ENCODE results near the gene TPBGL. TPM values are rescaled to one million over a fixed set of nuclear protein-coding genes. Genes with fewer than 3 reads are reported as not detected.

TPBGL gene
- polyA plus RNA-seq, 1 of the 3 experiments (the other 2 are of a cell fraction) = 0.03 TPM

DNA sequence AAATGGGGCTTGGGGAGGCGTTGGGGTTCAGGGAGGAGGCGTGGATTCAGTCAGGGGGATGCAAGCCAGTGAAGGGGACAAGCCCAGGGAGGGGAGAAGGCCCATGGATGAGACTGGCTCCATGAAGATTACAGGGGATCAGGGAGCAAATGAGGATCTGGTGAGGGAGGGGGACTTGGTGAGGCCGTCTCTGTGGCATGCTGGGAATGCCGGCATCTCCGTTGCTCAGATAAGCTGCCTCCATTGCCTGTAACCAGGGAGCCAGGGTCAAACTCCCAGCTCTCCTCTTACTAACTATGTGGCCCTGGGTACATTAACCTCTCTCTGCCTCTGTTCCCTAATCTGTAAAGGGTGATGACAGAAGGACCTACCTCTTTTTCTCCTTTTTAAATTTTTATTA lies 38.7 kb downstream of the TPBGL start:
- ChIA-PET POLR2A (interaction anchor here (1.1 to 1.5 kb wide), 3 partner anchors 103 to 121 kb away, joined by 3 to 5 read pairs (median 5); no protein-coding TSS in a partner anchor), CTCF (interaction anchor here (0.8 to 27.4 kb wide), 29 partner anchors 9 to 577 kb away, joined by 3 to 701 read pairs (median 7); partner anchors contain the start of genes ARRB1 and TPBGL)
- no peaks in the 10 kb centered on the region for H3K9me3 ChIP-seq
- H3K27ac ChIP-seq (ENCODE audit: low read depth in 2 of 2, low read length in 1 of 2) = no peak overlapping the region
- H3K79me2 ChIP-seq (ENCODE audit: insufficient read depth) = no peaks in the 10 kb centered on the region
- no peak overlapping the region for H2AFZ ChIP-seq (ENCODE audit: low read depth)
- H3F3A ChIP-seq (replicated peaks; ENCODE audit: insufficient read depth) = no peaks in the 10 kb centered on the region
- H3K9me2 ChIP-seq = no peaks in the 10 kb centered on the region
- TF ChIP-seq CHD2 (IDR thresholded peaks at IDR 0.05; ENCODE audit: low read length, partially characterized antibody) (no peak), GABPA (IDR thresholded peaks at IDR 0.05; ENCODE audit: low read depth) (no peak), NFIC (IDR thresholded peaks at IDR 0.05; ENCODE audit: borderline replicate concordance) (no peak), MAX (IDR thresholded peaks at IDR 0.05; ENCODE audit: low read depth) (no peak), REST (IDR thresholded peaks at IDR 0.05; ENCODE audit: low read depth, low read length) (no peak), SIN3A (IDR thresholded peaks at IDR 0.05; ENCODE audit: borderline replicate concordance, low read depth, low read length) (no peak), YY1 (IDR thresholded peaks at IDR 0.05; ENCODE audit: low read depth) (no peak), ELF1 (IDR thresholded peaks at IDR 0.05) (no peak), RCOR1 (IDR thresholded peaks at IDR 0.05; ENCODE audit: low read length) (no peak), ZBTB33 (IDR thresholded peaks at IDR 0.05; ENCODE audit: borderline replicate concordance, low read depth) (no peak), MXI1 (IDR thresholded peaks at IDR 0.05; ENCODE audit: low read depth, low read length) (no peak), EP300 (IDR thresholded peaks at IDR 0.05; ENCODE audit: borderline replicate concordance in 1 of 2, low read depth in 1 of 2, low read length in 1 of 2) (no peak), FOXM1 (IDR thresholded peaks at IDR 0.05; ENCODE audit: low read depth) (no peak), EZH2phosphoT487 (IDR thresholded peaks at IDR 0.05; ENCODE audit: borderline replicate concordance, low read depth) (no peak), RXRA (IDR thresholded peaks at IDR 0.05; ENCODE audit: borderline replicate concordance, low read depth) (no peak)
- TF ChIP-seq, protein P1, sequence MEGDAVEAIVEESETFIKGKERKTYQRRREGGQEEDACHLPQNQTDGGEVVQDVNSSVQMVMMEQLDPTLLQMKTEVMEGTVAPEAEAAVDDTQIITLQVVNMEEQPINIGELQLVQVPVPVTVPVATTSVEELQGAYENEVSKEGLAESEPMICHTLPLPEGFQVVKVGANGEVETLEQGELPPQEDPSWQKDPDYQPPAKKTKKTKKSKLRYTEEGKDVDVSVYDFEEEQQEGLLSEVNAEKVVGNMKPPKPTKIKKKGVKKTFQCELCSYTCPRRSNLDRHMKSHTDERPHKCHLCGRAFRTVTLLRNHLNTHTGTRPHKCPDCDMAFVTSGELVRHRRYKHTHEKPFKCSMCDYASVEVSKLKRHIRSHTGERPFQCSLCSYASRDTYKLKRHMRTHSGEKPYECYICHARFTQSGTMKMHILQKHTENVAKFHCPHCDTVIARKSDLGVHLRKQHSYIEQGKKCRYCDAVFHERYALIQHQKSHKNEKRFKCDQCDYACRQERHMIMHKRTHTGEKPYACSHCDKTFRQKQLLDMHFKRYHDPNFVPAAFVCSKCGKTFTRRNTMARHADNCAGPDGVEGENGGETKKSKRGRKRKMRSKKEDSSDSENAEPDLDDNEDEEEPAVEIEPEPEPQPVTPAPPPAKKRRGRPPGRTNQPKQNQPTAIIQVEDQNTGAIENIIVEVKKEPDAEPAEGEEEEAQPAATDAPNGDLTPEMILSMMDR (IDR thresholded peaks at IDR 0.05) = no peak
- H3K4me3 ChIP-seq (ENCODE audit: low read depth in 2 of 2, low read length in 1 of 2) = no peak overlapping the region
- H3K9ac ChIP-seq = no peak overlapping the region
- H4K20me1 ChIP-seq (ENCODE audit: insufficient read depth) = no peaks in the 10 kb centered on the region
- peaks cover 0 to 19% of the 10 kb centered on the region in 2 experiments; a peak in 1 of 4 replicates for H3K4me1 ChIP-seq (ENCODE audit: control insufficient read depth in 1 of 2, insufficient read depth in 2 of 2, low read depth in 1 of 2, low read length in 1 of 2)
- H3K36me3 ChIP-seq (replicated peaks in 1 of 2; ENCODE audit: control insufficient read depth in 1 of 2, insufficient read depth in 2 of 2, low read length in 1 of 2) = peaks cover 0 to 5% of the 10 kb centered on the region in 2 experiments
- H3K4me2 ChIP-seq = no peak overlapping the region
- DNase-seq = no peak
- 49% methylated on average over 5 of the region's 5 CpGs for WGBS (ENCODE audit: low lambda C conversion rate)
- H3K27me3 ChIP-seq (ENCODE audit: insufficient read depth) = no peaks in the 10 kb centered on the region
